ENCODE data around the gene MTX1. TPM values are rescaled to one million over a fixed set of nuclear protein-coding genes. Genes with fewer than 3 reads are reported as not detected.

The MTX1 gene
- polyA plus RNA-seq, 2 of the 4 experiments (the other 2 are of a cell fraction), result 53.4 to 67.1 TPM

DNA sequence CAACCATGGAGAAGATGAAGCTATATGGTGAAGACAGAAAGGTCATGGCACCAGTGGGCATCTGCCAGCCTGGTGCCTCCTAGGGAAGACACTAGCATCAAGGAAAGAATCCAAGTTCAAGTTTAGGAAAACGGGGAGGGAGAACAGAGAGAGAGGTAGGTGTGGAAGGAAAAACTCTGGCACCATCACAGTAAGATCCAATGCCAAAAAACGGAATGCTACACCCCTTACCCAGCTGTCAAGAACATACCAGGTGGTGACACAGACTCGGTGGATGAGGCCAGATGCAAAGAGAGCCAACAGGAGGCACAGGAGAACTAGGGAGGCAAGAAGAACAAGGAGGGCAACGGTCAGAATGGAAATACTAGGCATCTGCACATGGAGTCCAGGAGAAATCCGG lies 39.0 kb upstream of the MTX1 start (continued):
- TF ChIP-seq HOXB13 (CRISPR knock-in tag; IDR thresholded peaks at IDR 0.05; ENCODE audit: low read depth) (no peak), NR3C1 (IDR thresholded peaks at IDR 0.05) (no peak), ZC3H11A (IDR thresholded peaks at IDR 0.05) (no peak), RCOR1 (IDR thresholded peaks at IDR 0.05; ENCODE audit: low read depth, low read length) (no peak), POLR2A (IDR thresholded peaks at IDR 0.05; ENCODE audit: low read length) (no peak), CTCF (IDR thresholded peaks at IDR 0.05) (no peak), FOSL2 (IDR thresholded peaks at IDR 0.05) (no peak), FOSL2 (CRISPR knock-in tag; IDR thresholded peaks at IDR 0.05) (no peak), BHLHE40 (IDR thresholded peaks at IDR 0.05; ENCODE audit: low read depth, low read length) (no peak), NFE2L2 (conservative IDR thresholded peaks at IDR 0.05; ENCODE audit: low read length) (no peak)

DNA sequence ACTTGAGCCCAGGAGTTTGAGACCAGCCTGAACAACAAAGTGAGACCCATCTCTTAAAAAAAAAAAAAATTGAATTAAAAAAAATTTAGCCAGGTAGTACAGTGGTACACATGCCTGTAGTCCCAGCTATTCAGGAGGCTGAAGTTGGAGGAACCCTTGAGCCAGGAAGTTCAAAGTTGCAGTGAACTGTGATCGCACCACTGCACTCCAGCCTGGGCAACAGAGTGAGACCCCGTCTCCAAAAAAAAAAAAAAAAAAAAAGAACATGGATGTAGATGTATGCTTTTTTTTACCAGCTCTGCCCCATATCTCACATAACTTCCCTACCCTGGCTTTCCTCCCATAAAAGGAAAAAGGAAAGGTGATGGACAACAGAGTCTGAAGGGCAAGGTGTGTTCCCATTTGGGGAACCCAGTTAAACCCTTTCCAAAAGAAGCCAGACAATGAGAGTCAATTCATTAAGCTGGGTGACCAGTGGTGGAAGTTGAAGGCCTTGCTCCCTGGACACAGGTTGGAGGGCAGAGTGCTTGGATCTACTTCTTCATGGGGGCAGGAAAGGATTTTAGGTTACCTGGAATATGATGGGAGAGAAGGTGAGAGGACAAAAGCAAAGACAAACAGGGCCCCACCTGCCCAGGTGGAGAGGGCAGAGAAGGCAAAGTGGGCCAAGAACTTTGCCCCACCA lies 38.3 kb upstream of the MTX1 start:
- WGBS (ENCODE audit: missing lambda C conversion rate), result 88% methylated on average over 2 of the region's 2 CpGs
- POLR2A ChIA-PET, result no interaction called here

DNA sequence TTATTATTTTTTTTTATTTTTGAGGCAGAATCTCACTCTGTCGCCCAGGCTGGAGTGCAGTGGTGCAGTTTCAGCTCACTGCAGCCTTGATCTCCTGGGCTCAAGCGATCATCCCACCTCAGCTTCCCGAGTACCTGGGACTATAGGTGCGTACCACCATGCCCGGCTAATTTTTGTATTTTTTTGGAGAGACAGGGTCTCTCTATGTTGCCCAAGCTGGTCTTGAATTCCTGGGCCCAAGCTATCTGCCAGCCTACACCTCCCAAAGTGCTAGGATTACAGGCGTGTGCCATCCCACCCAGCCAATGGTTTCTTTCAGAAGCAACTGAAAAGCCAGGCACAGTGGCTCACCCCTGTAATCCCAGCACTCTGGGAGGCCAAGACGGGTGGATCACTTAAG lies 37.7 kb upstream of the MTX1 start:
- H3K4me1 ChIP-seq, result peaks cover 17% of the 10 kb centered on the region
- H3K4me2 ChIP-seq, result no peak overlapping the region
- DNase-seq (ENCODE audit: low read depth in 1 of 2, low spot score in 1 of 2), result no peak
- H3K9me3 ChIP-seq, result no peaks in the 10 kb centered on the region
- ChIA-PET POLR2A (no interaction called here), CTCF (interaction anchor here (1.0 to 15.2 kb wide), 10 partner anchors 16 to 154 kb away, joined by 3 to 384 read pairs (median 68); partner anchors contain the start of genes EFNA1 and SLC50A1)
- FAIRE-seq, result no peak
- H3K4me3 ChIP-seq, result no peak overlapping the region
- 93% methylated on average over 7 of the region's 7 CpGs for WGBS (ENCODE audit: missing lambda C conversion rate)
- ATAC-seq, result no peak
- TF ChIP-seq TP53 (CRISPR knock-in tag; IDR thresholded peaks at IDR 0.05), result no peak
- no peak for TF ChIP-seq FOSL2 (IDR thresholded peaks at IDR 0.05)
- no peak for TF ChIP-seq FOSL2 (CRISPR knock-in tag; IDR thresholded peaks at IDR 0.05)
- no peak for TF ChIP-seq EP300 (IDR thresholded peaks at IDR 0.05)
- H3K27ac ChIP-seq, result no peak overlapping the region

More for the DNA sequence above, 38.3 kb upstream of the MTX1 start:
- H3K9me3 ChIP-seq, result no peaks in the 10 kb centered on the region
- H3K4me2 ChIP-seq, result no peak overlapping the region
- no peak for ATAC-seq
- TF ChIP-seq, protein P1, sequence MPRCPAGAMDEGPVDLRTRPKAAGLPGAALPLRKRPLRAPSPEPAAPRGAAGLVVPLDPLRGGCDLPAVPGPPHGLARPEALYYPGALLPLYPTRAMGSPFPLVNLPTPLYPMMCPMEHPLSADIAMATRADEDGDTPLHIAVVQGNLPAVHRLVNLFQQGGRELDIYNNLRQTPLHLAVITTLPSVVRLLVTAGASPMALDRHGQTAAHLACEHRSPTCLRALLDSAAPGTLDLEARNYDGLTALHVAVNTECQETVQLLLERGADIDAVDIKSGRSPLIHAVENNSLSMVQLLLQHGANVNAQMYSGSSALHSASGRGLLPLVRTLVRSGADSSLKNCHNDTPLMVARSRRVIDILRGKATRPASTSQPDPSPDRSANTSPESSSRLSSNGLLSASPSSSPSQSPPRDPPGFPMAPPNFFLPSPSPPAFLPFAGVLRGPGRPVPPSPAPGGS (IDR thresholded peaks at IDR 0.05), result no peak
- TF ChIP-seq, protein P2, sequence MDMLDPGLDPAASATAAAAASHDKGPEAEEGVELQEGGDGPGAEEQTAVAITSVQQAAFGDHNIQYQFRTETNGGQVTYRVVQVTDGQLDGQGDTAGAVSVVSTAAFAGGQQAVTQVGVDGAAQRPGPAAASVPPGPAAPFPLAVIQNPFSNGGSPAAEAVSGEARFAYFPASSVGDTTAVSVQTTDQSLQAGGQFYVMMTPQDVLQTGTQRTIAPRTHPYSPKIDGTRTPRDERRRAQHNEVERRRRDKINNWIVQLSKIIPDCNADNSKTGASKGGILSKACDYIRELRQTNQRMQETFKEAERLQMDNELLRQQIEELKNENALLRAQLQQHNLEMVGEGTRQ (IDR thresholded peaks at IDR 0.05), result no peak
- TF ChIP-seq FOSL2 (IDR thresholded peaks at IDR 0.05), result no peak
- no peak for TF ChIP-seq FOSL2 (CRISPR knock-in tag; IDR thresholded peaks at IDR 0.05)
- no peak for TF ChIP-seq NPAS2 (CRISPR knock-in tag; IDR thresholded peaks at IDR 0.05; ENCODE audit: borderline replicate concordance)
- TF ChIP-seq RCOR1 (IDR thresholded peaks at IDR 0.05; ENCODE audit: low read depth, low read length), result no peak
- TF ChIP-seq HEYL (CRISPR knock-in tag; IDR thresholded peaks at IDR 0.05), result no peak
- TF ChIP-seq ELK1 (IDR thresholded peaks at IDR 0.05; ENCODE audit: low read depth, low read length), result no peak
- no peak for TF ChIP-seq SREBF2 (IDR thresholded peaks at IDR 0.05)
- no peak for TF ChIP-seq BHLHE40 (IDR thresholded peaks at IDR 0.05; ENCODE audit: low read depth, low read length)
- peaks cover 17% of the 10 kb centered on the region for H3K4me1 ChIP-seq
- no peak overlapping the region for H3K27ac ChIP-seq
- CTCF ChIA-PET, result interaction anchor here (1.0 to 15.2 kb wide), 11 partner anchors 15 to 153 kb away, joined by 3 to 384 read pairs (median 62); partner anchors contain the start of genes EFNA1 and SLC50A1
- no peak for FAIRE-seq
- no peak for DNase-seq (ENCODE audit: low read depth in 1 of 2, low spot score in 1 of 2)
- H3K4me3 ChIP-seq, result no peak overlapping the region
